WTC11 (cell line): ENCODE data around the gene FRAT1. TPM values are rescaled to one million over a fixed set of nuclear protein-coding genes. Genes with fewer than 3 reads are reported as not detected.

Experiments
- ATAC-seq: fragments of 200-7000 bp; cut with Tn5 transposase; 2 replicates; pipeline ENCODE4 v1.10.0; 2021; ENCODE audit warnings: mild to moderate bottlenecking, moderate library complexity
- CTCF ChIA-PET: fragments of 300-600 bp; sonication (Branson Sonifier 250); formaldehyde crosslinking; loops from one replicate; lab custom pipeline; 2021; ENCODE audit warnings: antibody characterized with exemption; lab: Charles Lee
- POLR2A ChIA-PET: fragments of 350-600 bp; sonication (Branson Sonifier 250); formaldehyde crosslinking; loops from one replicate; lab custom pipeline; 2021; ENCODE audit warnings: antibody characterized with exemption; lab: Charles Lee
- DNase-seq: peaks from one replicate; pipeline ENCODE4 v3.0.0; 2021; ENCODE audit warnings: low spot score
- H3K27ac Mint-ChIP-seq: 2 replicates; pipeline ENCODE4 v1.8.0; 2021; ENCODE audit warnings: mixed read lengths
- H3K27me3 Mint-ChIP-seq: 2 replicates; pipeline ENCODE4 v1.8.0; 2021; ENCODE audit warnings: low read depth, mild to moderate bottlenecking, moderate library complexity, mixed read lengths
- H3K36me3 Mint-ChIP-seq: 2 replicates; pipeline ENCODE4 v1.8.0; 2021; ENCODE audit warnings: mixed read lengths
- H3K4me1 Mint-ChIP-seq: 2 replicates; pipeline ENCODE4 v1.8.0; 2022; ENCODE audit warnings: mixed read lengths
- H3K4me3 Mint-ChIP-seq: 2 replicates; pipeline ENCODE4 v1.8.0; 2021; ENCODE audit warnings: mild to moderate bottlenecking, moderate library complexity, mixed read lengths
- H3K9me3 Mint-ChIP-seq: 2 replicates; pipeline ENCODE4 v1.8.0; 2021; ENCODE audit warnings: mixed read lengths
- ETV6 ChIP-seq: sonication (generic); formaldehyde crosslinking; IDR thresholded peaks from 2 replicates; pipeline ENCODE4 v1.8.1; 2022; ENCODE audit warnings: mild to moderate bottlenecking, missing genetic modification reagents
- FOXK1 ChIP-seq: sonication (generic); formaldehyde crosslinking; IDR thresholded peaks from 2 replicates; pipeline ENCODE4 v1.8.0; 2022; ENCODE audit warnings: mild to moderate bottlenecking, moderate library complexity, missing genetic modification reagents
- GRHL2 ChIP-seq: fragments of 250-450 bp; sonication (Bioruptor Pico); IDR thresholded peaks from 2 replicates; pipeline ENCODE4 v1.8.0; 2022; ENCODE audit warnings: mild to moderate bottlenecking, moderate library complexity; ENCODE audit not compliant: insufficient replicate concordance, severe bottlenecking
- MXD4 ChIP-seq: fragments of 250-450 bp; sonication (Bioruptor Pico); IDR thresholded peaks from 2 replicates; pipeline ENCODE4 v1.8.0; 2021; ENCODE audit warnings: mild to moderate bottlenecking, moderate library complexity, borderline replicate concordance
- TEAD4 ChIP-seq: sonication (generic); formaldehyde crosslinking; IDR thresholded peaks from 2 replicates; pipeline ENCODE4 v1.8.0; 2022; ENCODE audit warnings: mild to moderate bottlenecking, missing genetic modification reagents
- ZNF423 ChIP-seq: fragments of 250-450 bp; sonication (Bioruptor Pico); IDR thresholded peaks from 2 replicates; pipeline ENCODE4 v2.1.2; 2022; ENCODE audit warnings: mild to moderate bottlenecking, moderate library complexity
- total RNA-seq: library from RNA; stranded (reverse); gene quantifications from 3 replicates; pipeline ENCODE4 v1.2.3, GENCODE V29; 2021
- TF ChIP-seq, protein P1 (sequence below): sonication (generic); formaldehyde crosslinking; IDR thresholded peaks from 2 replicates; pipeline ENCODE4 v1.8.0; 2022; ENCODE audit warnings: missing genetic modification reagents
- TF ChIP-seq, protein P2 (sequence below): sonication (generic); formaldehyde crosslinking; IDR thresholded peaks from 2 replicates; pipeline ENCODE4 v1.8.0; 2023; ENCODE audit warnings: missing genetic modification reagents, mild to moderate bottlenecking, borderline replicate concordance
- TF ChIP-seq, protein P3 (sequence below): sonication (generic); formaldehyde crosslinking; IDR thresholded peaks from 2 replicates; pipeline ENCODE4 v1.8.0; 2022; ENCODE audit warnings: mild to moderate bottlenecking, missing genetic modification reagents
- TF ChIP-seq, protein P4 (sequence below): fragments of 250-450 bp; sonication (Bioruptor Pico); IDR thresholded peaks from 2 replicates; pipeline ENCODE4 v1.9.0; 2021; ENCODE audit warnings: moderate library complexity, mild to moderate bottlenecking, inconsistent platforms, borderline replicate concordance
- TF ChIP-seq, protein P5 (sequence below): sonication (generic); formaldehyde crosslinking; IDR thresholded peaks from 2 replicates; pipeline ENCODE4 v1.8.1; 2022; ENCODE audit warnings: low read depth, mild to moderate bottlenecking, moderate library complexity, missing genetic modification reagents, borderline replicate concordance
- TF ChIP-seq, protein P6 (sequence below): fragments of 250-450 bp; sonication (Bioruptor Pico); IDR thresholded peaks from 2 replicates; pipeline ENCODE4 v2.1.2; 2022; ENCODE audit warnings: mild to moderate bottlenecking, moderate library complexity

FRAT1 gene
- total RNA-seq, 1 experiment from 2014 or later, result 8.2 TPM

DNA sequence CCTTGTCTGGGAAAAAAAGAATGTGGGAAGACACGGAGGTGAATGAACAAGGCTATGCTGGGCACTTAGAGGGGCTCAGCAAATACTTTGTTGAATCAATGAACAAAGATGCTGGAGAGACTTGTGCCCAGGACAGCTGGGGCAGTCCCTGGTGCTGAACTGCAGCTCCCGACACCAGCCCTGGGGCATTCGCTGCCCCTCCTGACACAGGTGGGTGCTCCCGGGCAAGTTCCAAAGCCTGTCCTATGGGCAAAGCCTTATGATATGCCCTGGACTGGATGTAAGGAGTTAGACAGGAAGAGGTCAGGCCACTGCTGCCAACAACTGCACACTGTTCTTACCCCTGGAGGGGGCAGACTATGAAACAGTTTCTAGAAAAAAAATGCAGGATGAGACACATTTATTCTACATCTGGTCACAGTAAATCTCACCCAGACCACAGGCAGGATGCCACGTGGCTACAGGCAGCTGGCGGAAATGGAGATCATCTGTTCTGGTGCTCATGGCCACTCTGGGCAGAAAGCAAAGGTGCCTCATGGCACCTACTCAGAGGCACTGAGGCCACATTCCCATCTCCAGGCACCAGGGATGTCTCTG is 37.3 kb downstream of the FRAT1 start:
- POLR2A ChIA-PET, result interaction anchor here (0.6 kb wide), 2 partner anchors 32 to 64 kb away, joined by 3 to 6 read pairs; no protein-coding TSS in a partner anchor
- Mint-ChIP-seq H3K9me3 (no peaks in the 10 kb centered on the region), H3K27ac (peak overlapping the region; percentile 95; the same call in 1 of the 2 replicates), H3K27me3 (no peaks in the 10 kb centered on the region), H3K4me3 (no peak overlapping the region), H3K36me3 (peaks cover 35% of the 10 kb centered on the region), H3K4me1 (peaks cover 5% of the 10 kb centered on the region)
- CTCF ChIA-PET, result interaction anchor here (1.0 to 1.9 kb wide), 9 partner anchors 16 to 284 kb away, joined by 3 to 13 read pairs (median 4); partner anchors contain the start of genes ARHGAP19 and FRAT1
- DNase-seq (no peak), ATAC-seq (no peak)
- TF ChIP-seq, protein P1, sequence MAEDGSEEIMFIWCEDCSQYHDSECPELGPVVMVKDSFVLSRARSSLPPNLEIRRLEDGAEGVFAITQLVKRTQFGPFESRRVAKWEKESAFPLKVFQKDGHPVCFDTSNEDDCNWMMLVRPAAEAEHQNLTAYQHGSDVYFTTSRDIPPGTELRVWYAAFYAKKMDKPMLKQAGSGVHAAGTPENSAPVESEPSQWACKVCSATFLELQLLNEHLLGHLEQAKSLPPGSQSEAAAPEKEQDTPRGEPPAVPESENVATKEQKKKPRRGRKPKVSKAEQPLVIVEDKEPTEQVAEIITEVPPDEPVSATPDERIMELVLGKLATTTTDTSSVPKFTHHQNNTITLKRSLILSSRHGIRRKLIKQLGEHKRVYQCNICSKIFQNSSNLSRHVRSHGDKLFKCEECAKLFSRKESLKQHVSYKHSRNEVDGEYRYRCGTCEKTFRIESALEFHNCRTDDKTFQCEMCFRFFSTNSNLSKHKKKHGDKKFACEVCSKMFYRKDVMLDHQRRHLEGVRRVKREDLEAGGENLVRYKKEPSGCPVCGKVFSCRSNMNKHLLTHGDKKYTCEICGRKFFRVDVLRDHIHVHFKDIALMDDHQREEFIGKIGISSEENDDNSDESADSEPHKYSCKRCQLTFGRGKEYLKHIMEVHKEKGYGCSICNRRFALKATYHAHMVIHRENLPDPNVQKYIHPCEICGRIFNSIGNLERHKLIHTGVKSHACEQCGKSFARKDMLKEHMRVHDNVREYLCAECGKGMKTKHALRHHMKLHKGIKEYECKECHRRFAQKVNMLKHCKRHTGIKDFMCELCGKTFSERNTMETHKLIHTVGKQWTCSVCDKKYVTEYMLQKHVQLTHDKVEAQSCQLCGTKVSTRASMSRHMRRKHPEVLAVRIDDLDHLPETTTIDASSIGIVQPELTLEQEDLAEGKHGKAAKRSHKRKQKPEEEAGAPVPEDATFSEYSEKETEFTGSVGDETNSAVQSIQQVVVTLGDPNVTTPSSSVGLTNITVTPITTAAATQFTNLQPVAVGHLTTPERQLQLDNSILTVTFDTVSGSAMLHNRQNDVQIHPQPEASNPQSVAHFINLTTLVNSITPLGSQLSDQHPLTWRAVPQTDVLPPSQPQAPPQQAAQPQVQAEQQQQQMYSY (CRISPR knock-in tag), result no peak
- TF ChIP-seq, protein P2, sequence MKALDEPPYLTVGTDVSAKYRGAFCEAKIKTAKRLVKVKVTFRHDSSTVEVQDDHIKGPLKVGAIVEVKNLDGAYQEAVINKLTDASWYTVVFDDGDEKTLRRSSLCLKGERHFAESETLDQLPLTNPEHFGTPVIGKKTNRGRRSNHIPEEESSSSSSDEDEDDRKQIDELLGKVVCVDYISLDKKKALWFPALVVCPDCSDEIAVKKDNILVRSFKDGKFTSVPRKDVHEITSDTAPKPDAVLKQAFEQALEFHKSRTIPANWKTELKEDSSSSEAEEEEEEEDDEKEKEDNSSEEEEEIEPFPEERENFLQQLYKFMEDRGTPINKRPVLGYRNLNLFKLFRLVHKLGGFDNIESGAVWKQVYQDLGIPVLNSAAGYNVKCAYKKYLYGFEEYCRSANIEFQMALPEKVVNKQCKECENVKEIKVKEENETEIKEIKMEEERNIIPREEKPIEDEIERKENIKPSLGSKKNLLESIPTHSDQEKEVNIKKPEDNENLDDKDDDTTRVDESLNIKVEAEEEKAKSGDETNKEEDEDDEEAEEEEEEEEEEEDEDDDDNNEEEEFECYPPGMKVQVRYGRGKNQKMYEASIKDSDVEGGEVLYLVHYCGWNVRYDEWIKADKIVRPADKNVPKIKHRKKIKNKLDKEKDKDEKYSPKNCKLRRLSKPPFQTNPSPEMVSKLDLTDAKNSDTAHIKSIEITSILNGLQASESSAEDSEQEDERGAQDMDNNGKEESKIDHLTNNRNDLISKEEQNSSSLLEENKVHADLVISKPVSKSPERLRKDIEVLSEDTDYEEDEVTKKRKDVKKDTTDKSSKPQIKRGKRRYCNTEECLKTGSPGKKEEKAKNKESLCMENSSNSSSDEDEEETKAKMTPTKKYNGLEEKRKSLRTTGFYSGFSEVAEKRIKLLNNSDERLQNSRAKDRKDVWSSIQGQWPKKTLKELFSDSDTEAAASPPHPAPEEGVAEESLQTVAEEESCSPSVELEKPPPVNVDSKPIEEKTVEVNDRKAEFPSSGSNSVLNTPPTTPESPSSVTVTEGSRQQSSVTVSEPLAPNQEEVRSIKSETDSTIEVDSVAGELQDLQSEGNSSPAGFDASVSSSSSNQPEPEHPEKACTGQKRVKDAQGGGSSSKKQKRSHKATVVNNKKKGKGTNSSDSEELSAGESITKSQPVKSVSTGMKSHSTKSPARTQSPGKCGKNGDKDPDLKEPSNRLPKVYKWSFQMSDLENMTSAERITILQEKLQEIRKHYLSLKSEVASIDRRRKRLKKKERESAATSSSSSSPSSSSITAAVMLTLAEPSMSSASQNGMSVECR (CRISPR knock-in tag), result no peak
- TF ChIP-seq, protein P3, sequence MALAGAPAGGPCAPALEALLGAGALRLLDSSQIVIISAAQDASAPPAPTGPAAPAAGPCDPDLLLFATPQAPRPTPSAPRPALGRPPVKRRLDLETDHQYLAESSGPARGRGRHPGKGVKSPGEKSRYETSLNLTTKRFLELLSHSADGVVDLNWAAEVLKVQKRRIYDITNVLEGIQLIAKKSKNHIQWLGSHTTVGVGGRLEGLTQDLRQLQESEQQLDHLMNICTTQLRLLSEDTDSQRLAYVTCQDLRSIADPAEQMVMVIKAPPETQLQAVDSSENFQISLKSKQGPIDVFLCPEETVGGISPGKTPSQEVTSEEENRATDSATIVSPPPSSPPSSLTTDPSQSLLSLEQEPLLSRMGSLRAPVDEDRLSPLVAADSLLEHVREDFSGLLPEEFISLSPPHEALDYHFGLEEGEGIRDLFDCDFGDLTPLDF (CRISPR knock-in tag), result no peak
- TF ChIP-seq ZNF423 (CRISPR knock-in tag) (no peak), FOXK1 (no peak), TEAD4 (no peak), GRHL2 (CRISPR knock-in tag) (no peak), MXD4 (no peak)
- TF ChIP-seq, protein P4, sequence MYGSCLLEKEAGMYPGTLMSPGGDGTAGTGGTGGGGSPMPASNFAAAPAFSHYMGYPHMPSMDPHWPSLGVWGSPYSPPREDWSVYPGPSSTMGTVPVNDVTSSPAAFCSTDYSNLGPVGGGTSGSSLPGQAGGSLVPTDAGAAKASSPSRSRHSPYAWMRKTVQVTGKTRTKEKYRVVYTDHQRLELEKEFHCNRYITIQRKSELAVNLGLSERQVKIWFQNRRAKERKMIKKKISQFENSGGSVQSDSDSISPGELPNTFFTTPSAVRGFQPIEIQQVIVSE (CRISPR knock-in tag), result no peak
- TF ChIP-seq, protein P5, sequence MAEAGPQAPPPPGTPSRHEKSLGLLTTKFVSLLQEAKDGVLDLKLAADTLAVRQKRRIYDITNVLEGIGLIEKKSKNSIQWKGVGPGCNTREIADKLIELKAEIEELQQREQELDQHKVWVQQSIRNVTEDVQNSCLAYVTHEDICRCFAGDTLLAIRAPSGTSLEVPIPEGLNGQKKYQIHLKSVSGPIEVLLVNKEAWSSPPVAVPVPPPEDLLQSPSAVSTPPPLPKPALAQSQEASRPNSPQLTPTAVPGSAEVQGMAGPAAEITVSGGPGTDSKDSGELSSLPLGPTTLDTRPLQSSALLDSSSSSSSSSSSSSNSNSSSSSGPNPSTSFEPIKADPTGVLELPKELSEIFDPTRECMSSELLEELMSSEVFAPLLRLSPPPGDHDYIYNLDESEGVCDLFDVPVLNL (CRISPR knock-in tag), result no peak

DNA sequence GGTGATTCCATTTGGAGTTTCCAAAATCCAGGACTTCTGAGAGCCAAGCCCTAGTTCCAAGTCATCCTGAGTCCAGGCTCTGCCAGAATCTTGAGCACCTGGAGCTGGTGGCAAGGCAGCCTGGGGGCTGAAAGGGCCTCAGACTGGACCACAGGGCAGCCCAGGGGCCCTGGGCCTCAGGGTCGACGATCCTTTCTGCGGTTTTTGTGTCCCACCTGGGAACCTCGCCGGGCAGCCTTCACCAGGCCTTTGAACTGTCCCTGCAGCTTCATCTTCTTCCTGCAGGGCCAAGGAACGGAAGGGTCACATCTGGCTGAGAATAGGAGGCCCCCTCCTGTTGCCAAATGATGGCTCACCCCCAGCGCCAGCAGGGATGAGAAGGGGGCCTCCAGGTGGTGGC is 37.8 kb downstream of the FRAT1 start:
- POLR2A ChIA-PET, result interaction anchor here (0.6 kb wide), 1 partner anchor 32 kb away, joined by 6 read pairs; no protein-coding TSS in a partner anchor

More for the DNA sequence above, 37.8 kb downstream of the FRAT1 start:
- H3K36me3 Mint-ChIP-seq, result peaks cover 35% of the 10 kb centered on the region
- no peaks in the 10 kb centered on the region for H3K9me3 Mint-ChIP-seq
- ATAC-seq (no peak), DNase-seq (no peak)
- peaks cover 5% of the 10 kb centered on the region for H3K4me1 Mint-ChIP-seq
- H3K27me3 Mint-ChIP-seq, result no peaks in the 10 kb centered on the region
- TF ChIP-seq ETV6 (CRISPR knock-in tag), result no peak
- TF ChIP-seq, protein P6, sequence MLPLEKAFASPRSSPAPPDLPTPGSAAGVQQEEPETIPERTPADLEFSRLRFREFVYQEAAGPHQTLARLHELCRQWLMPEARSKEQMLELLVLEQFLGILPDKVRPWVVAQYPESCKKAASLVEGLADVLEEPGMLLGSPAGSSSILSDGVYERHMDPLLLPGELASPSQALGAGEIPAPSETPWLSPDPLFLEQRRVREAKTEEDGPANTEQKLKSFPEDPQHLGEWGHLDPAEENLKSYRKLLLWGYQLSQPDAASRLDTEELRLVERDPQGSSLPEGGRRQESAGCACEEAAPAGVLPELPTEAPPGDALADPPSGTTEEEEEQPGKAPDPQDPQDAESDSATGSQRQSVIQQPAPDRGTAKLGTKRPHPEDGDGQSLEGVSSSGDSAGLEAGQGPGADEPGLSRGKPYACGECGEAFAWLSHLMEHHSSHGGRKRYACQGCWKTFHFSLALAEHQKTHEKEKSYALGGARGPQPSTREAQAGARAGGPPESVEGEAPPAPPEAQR (CRISPR knock-in tag), result no peak
- CTCF ChIA-PET, result interaction anchor here (0.8 to 1.9 kb wide), 2 partner anchors 38 to 147 kb away, joined by 3 to 9 read pairs; partner anchors contain the start of gene FRAT1
- H3K27ac Mint-ChIP-seq, result no peak overlapping the region
- no peak overlapping the region for H3K4me3 Mint-ChIP-seq
